HTR-8/SVneo (cell line): ENCODE results near the gene MISP3.

ENCODE experiments used
- DNase-seq: peaks from one replicate; pipeline ENCODE4 v3.0.0; 2011; ENCODE audit warnings: low spot score, mixed read lengths; ENCODE audit not compliant: insufficient read length
- FAIRE-seq: peaks from 2 replicates; lab custom pipeline; 2011; peaks lifted over from hg19 to GRCh38; lab: Jason Lieb, UNC

Gene MISP3

GRCh38 chr19:14096272-14096992, 23.8 kb downstream of the MISP3 start:
- FAIRE-seq = peak; percentile 57
- no peak for DNase-seq

GRCh38 chr19:14097532-14098151, 25.1 kb downstream of the MISP3 start:
- DNase-seq (no peak), FAIRE-seq (no peak)

DNA sequence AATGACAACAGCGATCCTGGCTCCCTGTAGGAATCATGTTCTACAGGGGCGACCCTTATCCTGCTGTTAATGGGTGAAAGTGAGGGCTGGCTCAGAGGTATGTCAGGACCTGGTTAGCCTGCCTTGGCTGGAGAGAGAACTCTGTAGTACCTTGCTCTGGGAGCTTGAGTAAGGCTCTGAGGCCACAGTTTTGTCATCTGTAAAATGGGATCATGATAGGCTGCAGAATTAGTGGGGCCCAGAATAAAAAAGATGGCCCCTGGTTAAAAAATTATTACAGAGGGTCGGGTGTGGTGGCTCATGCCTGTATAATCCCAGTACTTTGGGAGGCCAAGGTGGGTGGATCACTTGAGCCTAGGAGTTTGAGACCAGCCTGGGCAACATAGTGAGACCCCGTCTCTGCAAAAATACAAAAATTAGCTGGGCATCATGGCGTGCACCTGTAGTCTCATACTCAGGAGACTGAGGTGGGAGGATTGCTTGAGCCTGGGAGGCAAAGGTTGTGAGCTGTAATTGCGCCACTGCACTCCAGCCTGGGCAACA, 28.5 kb downstream of the MISP3 start:
- DNase-seq = no peak
- FAIRE-seq = no peak

DNA sequence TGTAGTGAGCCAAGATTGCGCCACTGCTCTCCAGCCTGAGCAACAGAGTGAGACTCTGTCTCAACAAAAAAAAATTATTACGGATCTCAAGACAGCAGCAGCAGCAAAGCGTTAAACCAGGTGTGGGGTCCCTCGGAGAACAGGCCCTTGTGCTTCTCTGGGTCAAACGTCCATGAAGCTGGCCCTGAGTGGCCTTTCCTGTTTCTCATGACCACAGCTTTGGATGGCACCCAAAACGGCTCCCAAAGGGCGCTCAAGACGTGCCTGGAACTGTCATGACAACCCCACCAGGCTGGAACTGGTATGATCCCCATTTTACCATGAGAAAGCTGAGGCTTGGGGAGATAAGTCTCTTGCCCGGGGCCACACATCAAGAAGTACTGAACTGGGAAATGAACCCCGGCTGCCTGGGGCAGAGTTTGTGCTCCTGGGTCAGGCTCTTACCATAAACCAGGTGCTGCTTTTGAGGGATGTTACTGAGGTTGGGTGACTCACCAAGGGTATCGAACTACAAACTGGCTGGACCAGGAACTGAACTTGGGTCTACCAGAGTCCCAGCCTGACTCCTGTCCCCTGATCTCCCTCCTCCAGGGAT, 29.6 kb downstream of the MISP3 start:
- DNase-seq (no peak), FAIRE-seq (no peak)

DNA sequence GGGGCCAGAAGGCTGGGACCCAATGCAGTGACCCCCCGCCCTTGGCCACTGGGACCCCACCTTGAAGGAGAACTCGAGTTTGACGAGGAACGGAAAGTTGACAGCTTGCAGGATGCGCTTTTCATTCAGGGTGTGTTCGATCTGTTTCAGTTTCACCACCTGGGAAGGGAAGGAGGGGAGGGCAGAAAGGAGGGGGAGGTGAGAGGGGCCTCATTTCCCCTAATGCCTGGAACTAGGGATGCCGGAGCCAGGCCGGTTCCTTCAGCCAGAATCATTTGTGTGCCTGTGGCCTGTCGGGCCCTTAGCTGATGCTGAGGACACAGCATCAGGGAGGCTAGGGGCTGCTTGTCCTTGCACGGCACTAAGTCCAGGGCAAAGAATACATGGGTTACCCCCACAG, 30.2 kb downstream of the MISP3 start:
- FAIRE-seq (no peak), DNase-seq (no peak)

DNA sequence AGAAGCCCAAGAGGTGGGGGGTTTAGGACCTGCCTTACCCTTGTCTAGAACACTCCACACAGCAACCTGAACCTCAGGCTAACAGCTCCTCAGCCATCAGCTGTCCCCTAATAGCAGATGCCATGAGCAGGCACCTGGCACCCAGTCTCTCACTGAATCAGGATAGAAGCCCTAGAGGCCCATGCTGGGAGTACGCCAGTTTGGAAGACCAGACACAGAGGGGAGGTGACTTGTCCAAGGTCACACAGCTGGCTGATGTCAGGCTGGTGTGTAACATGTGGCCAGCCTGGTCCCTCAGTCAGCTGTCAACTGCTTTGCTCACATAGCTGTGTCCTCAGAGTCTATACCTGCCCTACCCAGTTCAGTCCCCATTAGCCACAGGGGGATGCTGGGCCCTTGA, 30.7 kb downstream of the MISP3 start:
- DNase-seq (no peak), FAIRE-seq (no peak)

DNA sequence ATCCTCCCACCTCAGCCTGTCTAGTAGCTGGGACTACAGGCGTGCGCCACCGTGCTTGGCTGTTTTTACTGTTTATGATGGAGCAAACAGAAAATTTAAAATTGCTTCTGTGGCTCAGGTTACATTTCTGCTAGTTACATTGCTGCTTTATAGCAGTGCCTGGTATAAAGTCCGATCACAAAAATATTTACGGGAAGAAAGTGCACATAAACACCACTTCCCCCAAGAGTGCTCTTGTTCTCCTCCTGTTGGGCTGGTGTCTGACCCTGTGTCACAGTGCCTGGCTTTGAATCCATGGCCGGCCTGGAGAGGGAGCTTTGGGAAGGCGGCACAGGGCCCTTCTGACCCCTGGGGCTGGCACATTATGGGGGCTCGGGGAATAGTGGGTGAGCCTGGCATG, 33.1 kb downstream of the MISP3 start:
- no peak for DNase-seq
- FAIRE-seq = no peak

GRCh38 chr19:14106840-14107239, 34.3 kb downstream of the MISP3 start:
- DNase-seq (no peak), FAIRE-seq (no peak)

GRCh38 chr19:14107581-14108461, 35.2 kb downstream of the MISP3 start:
- DNase-seq (no peak), FAIRE-seq (no peak)

- FAIRE-seq = no peak
Measured at GRCh38 chr19:14110650-14111049, 38.1 kb downstream of the MISP3 start.

DNA sequence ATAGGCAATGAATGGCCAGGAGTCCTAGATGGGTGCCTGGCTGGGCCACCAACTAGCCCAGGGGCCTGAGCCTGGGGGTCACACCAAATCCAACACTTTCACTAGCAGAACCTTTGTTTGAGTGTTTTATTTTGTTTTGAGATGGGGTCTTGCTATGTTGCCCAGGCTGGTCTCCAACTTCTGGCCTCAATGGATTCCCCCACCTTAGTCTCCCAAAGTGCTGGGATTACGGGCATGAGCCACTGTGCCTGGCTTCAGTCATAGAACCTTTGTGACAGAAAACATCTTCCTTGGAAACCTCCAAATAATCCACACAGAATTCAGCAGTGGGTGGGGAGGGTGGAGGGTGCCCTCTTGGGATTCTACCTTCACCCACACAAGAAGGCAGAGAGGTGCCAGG, 38.9 kb downstream of the MISP3 start:
- no peak for FAIRE-seq
- DNase-seq = no peak

More at GRCh38 chr19:14110650-14111049, 38.1 kb downstream of the MISP3 start:
- DNase-seq = no peak

- FAIRE-seq (no peak), DNase-seq (no peak)
Measured at GRCh38 chr19:14112051-14112808, 39.6 kb downstream of the MISP3 start.

GRCh38 chr19:14112809-14113385, 40.3 kb downstream of the MISP3 start:
- FAIRE-seq = no peak
- DNase-seq = no peak

GRCh38 chr19:14113762-14114414, 41.3 kb downstream of the MISP3 start:
- DNase-seq (no peak), FAIRE-seq (no peak)

DNA sequence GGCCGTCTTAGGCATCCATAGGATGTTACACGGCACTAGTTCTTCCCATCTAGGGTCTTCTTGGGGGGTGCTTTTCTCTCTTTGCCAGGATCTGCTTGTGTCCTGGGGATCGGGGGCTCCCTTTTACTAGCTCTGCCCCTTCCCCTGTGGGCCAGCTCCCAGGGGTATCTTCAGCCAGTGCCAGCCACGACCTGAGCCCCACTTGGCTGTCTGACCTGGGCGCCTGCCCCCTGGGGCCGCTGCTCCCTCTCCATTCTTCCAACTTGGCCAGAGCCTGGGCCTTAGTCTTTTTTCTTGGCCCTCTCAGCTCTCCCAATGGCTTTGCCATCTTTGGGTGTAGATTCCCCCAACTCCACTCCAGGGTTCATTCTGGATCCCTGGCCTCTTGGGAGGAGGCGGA, 41.9 kb downstream of the MISP3 start:
- FAIRE-seq (no peak), DNase-seq (no peak)

- DNase-seq (peak; percentile 43), FAIRE-seq (no peak)
Measured at GRCh38 chr19:14114854-14115253, 42.3 kb downstream of the MISP3 start.

GRCh38 chr19:14115756-14116155, 43.2 kb downstream of the MISP3 start:
- DNase-seq = no peak
- no peak for FAIRE-seq

DNA sequence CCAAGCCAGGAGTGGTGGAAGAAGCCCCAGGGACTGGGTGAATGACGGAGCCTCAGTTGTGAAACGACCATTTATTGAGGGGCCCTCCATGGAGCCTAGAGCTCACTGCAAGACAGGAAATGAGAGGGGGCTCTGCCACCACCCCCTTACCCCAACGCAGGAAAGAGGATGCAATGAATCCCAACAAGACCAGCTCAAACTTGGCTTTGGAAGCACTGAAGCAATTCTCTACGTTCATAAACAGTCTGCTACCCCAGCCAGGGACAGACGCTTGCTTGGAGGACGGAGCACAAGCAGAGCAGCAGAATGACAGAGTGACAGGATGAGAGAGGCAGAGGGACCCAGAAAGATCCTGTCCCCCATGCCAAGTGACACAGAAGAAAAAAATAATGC, 43.9 kb downstream of the MISP3 start:
- DNase-seq = no peak
- FAIRE-seq = no peak
